GM18502 (cell line): ENCODE measurements around the gene FGG.
A peak's percentile ranks its signal among the peaks of the same experiment; 100 is the strongest.

Source experiments
- ATAC-seq: cut with Tn5 transposase; IDR thresholded peaks from one replicate; pipeline ENCODE4 v1.9.1; 2021; ENCODE audit warnings: mild to moderate bottlenecking; ENCODE audit not compliant: unreplicated experiment, poor library complexity

The FGG gene

DNA sequence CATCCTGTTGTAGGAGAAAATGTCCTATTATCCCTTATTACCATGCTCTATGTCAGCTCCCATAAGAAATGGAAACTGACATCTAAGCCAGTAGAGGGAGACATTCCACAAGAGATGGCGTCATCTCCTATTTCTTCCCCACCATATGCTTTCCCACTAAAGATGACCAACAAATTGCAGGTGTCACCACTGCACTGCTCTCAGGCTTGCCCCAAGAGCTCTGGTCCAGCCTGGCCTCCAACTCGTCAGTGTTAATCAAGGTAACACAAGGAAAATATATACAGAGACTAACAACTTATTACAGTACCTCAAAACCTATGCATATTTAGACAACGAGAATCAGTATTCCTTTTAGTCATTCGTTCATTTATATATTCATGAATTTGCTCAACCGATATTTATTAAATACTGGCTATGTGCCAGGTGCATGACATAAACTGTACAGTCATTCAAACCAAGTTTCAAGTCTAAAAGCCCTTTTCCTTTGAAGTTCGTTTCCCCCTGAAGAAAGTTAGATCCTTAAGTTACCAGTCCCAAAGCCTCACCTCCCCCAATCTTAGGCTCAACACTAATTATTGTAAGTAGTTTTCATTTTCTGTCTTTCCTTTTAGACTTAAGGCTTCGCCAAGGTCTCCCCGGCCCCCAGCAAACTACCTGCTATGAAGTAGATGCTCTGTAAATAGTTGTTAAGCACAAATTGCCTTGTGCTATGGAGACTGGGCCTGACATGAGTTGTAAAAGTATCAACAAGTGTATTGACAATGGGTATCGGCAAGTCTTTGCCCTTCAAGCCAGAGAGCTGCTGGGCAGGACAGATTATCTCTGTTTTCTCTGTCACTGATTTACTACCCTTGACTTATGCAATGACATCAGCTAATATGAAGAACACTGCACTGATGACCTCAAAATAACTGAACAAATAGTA, 52.7 kb downstream of the FGG start:
- ATAC-seq: peak; percentile 85

DNA sequence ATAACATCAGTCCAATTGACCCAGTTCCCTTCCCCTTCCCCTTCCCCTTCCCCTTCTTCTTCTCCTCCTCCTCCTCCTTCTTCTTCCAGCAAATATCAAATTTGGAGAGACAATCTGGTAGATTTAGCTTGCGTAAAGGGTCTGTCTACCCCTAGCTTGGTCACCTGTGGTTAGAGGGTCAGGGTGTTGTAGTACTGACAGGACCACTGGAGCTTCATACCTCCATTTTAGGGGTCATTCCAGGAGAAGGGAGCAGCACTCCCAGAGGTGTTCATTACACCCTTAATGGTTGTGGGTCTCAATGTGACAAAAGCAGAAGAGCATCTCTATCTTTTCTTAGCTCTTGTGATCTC, 53.3 kb downstream of the FGG start:
- peak; percentile 36 for ATAC-seq
